GM18502 (cell line): ENCODE measurements around the gene MAFG.

Experiments used
- ATAC-seq: cut with Tn5 transposase; IDR thresholded peaks from one replicate; pipeline ENCODE4 v1.9.1; 2021; ENCODE audit warnings: mild to moderate bottlenecking; ENCODE audit not compliant: unreplicated experiment, poor library complexity

The MAFG gene

GRCh38 chr17:81901167-81902022, 26.1 kb downstream of the MAFG start:
- ATAC-seq, result no peak

GRCh38 chr17:81900181-81900820, 27.2 kb downstream of the MAFG start:
- no peak for ATAC-seq

GRCh38 chr17:81899514-81900166, 27.9 kb downstream of the MAFG start:
- no peak for ATAC-seq

- no peak for ATAC-seq
These were observed 28.6 kb downstream of the MAFG start for GRCh38 chr17:81898885-81899284.

DNA sequence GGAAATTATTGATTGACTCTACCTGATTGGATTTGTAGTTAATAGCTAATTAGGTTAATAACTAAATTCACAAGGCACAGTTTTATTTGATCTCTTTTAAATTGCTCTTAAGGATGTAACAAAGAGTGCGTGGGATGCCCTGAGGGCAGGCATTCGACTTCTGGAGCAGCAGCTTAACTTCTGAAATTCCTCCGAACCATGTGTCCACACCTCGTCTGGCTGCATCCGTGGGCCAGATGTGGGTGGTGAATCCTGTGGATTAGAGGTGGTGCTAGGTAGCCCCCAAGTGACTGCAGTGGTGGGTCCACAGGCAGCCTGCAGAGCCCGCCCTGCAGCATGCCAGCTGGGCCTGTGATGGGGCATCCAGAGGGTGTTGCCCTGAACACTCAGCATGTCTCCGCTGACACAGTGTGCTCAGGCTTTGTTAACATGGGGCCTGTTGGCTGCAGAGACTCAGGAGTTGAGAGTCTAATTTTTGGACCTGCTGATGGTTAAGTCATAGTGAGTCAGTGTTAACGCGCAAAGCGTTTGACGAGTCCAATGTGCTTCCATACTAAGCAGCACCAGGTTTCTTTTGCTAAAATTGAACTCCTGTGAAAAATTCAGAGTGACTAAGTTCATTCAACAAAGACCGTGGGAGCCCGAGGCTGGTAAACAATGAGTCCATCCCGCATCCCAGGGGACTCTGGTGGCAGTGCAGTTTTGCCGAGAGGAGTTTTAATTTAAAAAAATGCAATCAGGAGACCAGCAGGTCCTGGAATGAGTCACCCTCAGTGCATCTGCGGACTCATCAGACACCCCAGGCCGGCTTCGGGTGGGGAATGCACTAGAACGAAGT, 29.3 kb downstream of the MAFG start:
- ATAC-seq, result no peak

GRCh38 chr17:81895400-81895799, 32.1 kb downstream of the MAFG start:
- no peak for ATAC-seq

DNA sequence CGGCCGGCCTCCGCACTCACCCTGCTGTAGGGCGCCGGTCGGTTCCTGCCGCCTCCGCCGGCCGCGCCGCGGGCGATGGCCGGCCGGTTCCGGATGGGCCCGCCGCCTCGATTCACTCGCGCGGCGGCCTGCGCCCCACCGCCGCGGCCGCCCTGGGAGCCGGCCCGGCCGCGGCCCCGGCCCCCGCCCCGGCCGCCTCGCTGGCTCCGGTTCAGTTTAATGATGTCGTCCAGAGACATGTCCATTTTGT, 36.3 kb downstream of the MAFG start:
- peak; percentile 31 for ATAC-seq

- no peak for ATAC-seq
These were observed 36.9 kb downstream of the MAFG start for GRCh38 chr17:81890447-81891302.

- ATAC-seq, result no peak
These were observed 37.9 kb downstream of the MAFG start for GRCh38 chr17:81889602-81890001.

DNA sequence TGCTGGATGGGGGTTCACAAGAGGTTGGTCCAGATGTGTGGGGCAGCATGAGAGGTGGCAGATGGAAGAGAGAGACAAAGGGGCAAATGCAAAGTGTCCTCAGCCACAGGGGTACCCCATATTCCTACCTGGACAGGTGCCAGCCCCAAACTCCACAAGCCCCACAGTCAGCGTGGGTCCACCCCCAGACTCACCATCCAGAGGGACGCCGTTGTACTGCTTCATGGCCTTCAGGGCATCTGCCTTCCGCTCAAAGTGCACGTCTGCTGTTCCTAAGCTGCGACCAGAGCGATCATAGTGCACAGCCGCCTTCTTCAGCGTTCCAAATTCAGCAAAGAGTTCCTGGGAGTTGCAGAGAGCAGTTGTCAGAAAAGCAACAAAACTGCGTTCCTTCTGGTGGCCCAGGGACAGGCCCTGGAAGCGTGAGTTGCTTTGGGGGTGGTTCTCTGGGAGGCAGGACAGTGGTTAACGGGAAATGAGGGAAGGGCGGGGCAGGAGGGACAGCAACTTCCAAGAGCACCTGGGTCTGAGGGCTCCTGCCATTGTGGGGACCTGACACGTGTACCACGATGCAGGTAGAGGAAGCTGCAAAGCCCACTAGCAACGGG, 38.4 kb downstream of the MAFG start:
- ATAC-seq, result no peak

- ATAC-seq, result no peak
These were observed 39.2 kb downstream of the MAFG start for GRCh38 chr17:81888105-81888987.

GRCh38 chr17:81885869-81886548, 41.5 kb downstream of the MAFG start:
- no peak for ATAC-seq

DNA sequence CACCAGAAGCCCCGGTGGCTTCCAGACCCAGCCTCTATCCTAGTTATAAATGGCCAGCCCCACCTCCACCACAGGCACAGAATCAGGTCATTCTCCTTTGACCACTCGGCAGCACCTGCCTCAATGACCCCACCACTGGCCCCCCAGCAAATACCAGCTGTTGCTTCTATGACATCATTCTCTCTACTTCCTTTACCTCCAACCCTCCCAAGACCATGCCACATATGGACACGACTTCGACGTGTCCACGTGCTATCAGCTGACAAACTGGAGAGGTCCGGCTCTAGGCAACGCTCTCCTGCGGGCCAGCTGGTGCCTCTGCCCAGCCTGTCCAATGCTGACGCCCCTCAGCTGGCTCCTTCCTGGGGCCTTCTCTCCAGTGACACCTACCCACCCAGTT, 42.1 kb downstream of the MAFG start:
- ATAC-seq, result no peak

DNA sequence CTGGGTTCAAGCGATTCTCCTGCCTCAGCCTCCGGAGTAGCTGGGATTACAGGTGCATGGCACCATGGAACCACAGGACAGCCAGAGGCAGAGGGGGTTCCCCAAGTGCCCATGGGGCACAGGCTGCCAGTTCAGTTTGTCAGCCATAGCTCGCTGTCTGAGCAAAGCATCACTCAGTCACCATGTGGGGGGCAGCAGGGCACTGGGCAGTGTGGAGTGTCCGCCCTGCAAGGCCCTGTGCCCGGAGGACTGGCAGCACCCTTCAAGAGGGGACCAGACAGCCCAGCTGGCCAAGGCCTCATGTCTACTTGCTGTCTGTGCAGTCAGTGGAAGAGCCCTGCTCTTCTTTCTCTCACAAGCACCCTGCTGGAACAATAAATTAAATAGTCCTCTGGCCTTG, 42.6 kb downstream of the MAFG start:
- ATAC-seq, result no peak

- ATAC-seq, result no peak
These were observed 43.0 kb downstream of the MAFG start for GRCh38 chr17:81884520-81884919.

GRCh38 chr17:81879121-81879520, 48.4 kb downstream of the MAFG start:
- ATAC-seq, result no peak

- ATAC-seq, result no peak
These were observed 49.2 kb downstream of the MAFG start for GRCh38 chr17:81878294-81878693.

- ATAC-seq, result no peak
These were observed 50.0 kb downstream of the MAFG start for GRCh38 chr17:81877569-81877968.
